GM12865 (cell line): ENCODE data around the gene KEL.
"Not testable (repeated sequence)": the region's sequence is repeated elsewhere in the genome, so short reads cannot be mapped to it uniquely, and the experiment has no call there.

Experiments used
- DNase-seq: peaks from one replicate; pipeline ENCODE4 v3.0.0; 2010; ENCODE audit warnings: low read depth
- H3K4me3 ChIP-seq: 2 replicates; pipeline ENCODE4 v1.5.1; 2011; ENCODE audit warnings: mild to moderate bottlenecking, low read depth, low read length, control low read depth
- CTCF ChIP-seq: IDR thresholded peaks from 2 replicates; pipeline ENCODE4 v1.5.1; 2011; ENCODE audit warnings: low read length, control low read depth, low read depth, inconsistent platforms; ENCODE audit not compliant: insufficient read depth; ENCODE audit errors: missing control alignments

KEL gene

GRCh38 chr7:143000648-143001047 lies 38.5 kb upstream of the KEL start:
- TF ChIP-seq CTCF: no peak
- H3K4me3 ChIP-seq: no peak overlapping the region

GRCh38 chr7:142999793-143000192 lies 37.6 kb upstream of the KEL start:
- no peak for TF ChIP-seq CTCF
- no peak for DNase-seq
- H3K4me3 ChIP-seq: no peak overlapping the region

More at GRCh38 chr7:143000648-143001047, 38.5 kb upstream of the KEL start:
- no peak for DNase-seq

GRCh38 chr7:142998966-142999365 lies 36.8 kb upstream of the KEL start:
- no peak for TF ChIP-seq CTCF
- DNase-seq: no peak
- no peak overlapping the region for H3K4me3 ChIP-seq

GRCh38 chr7:142997456-142997989 lies 35.4 kb upstream of the KEL start:
- TF ChIP-seq CTCF: no peak
- DNase-seq: no peak

GRCh38 chr7:142992427-142992826 lies 30.3 kb upstream of the KEL start:
- peak; percentile 31 for DNase-seq

More at GRCh38 chr7:142997456-142997989, 35.4 kb upstream of the KEL start:
- H3K4me3 ChIP-seq: no peak overlapping the region

GRCh38 chr7:142984297-142984696 lies 22.1 kb upstream of the KEL start:
- no peak overlapping the region for H3K4me3 ChIP-seq
- DNase-seq: no peak
- no peak for TF ChIP-seq CTCF

More at GRCh38 chr7:142992427-142992826, 30.3 kb upstream of the KEL start:
- H3K4me3 ChIP-seq: no peak overlapping the region
- TF ChIP-seq CTCF: no peak

GRCh38 chr7:142983825-142984224 lies 21.7 kb upstream of the KEL start:
- H3K4me3 ChIP-seq: no peak overlapping the region
- no peak for DNase-seq
- TF ChIP-seq CTCF: no peak

- not testable (repeated sequence) for DNase-seq, H3K4me3 ChIP-seq
These were observed 16.2 kb upstream of the KEL start for GRCh38 chr7:142978402-142978801.
